Activated CD4-positive, alpha-beta T cell treated with anti-CD3 and anti-CD28 coated beads, Interleukin-2, amount 50 U/mL, for 24 hours (primary cell): ENCODE results near the gene PKIG.
"Not testable (repeated sequence)": the region's sequence is repeated elsewhere in the genome, so short reads cannot be mapped to it uniquely, and the experiment has no call there.

Experiments used
- DNase-seq, 2 donors: peaks; one replicate each; pipeline ENCODE4 v3.0.0-alpha.2; 2020; ENCODE audit warnings: low read depth in 1 of 2, low spot score in 1 of 2

Gene PKIG

GRCh38 chr20:44582311-44583025 is at the start of gene PKIG:
Gene PKIG, plus strand, starts transcription at chr20:44582579. Its CDS starts 31,978 bp downstream, at chr20:44614557.
- no peak for DNase-seq

- DNase-seq: no peak
These were observed 49.4 kb upstream of the PKIG start for GRCh38 chr20:44532981-44533331.

- no peak for DNase-seq
These were observed 48.5 kb upstream of the PKIG start for GRCh38 chr20:44533928-44534327.

- no peak for DNase-seq
These were observed 46.2 kb upstream of the PKIG start for GRCh38 chr20:44536175-44536574.

- no peak for DNase-seq
These were observed 44.4 kb upstream of the PKIG start for GRCh38 chr20:44537993-44538392.

GRCh38 chr20:44540834-44541233 is 41.5 kb upstream of the PKIG start:
- no peak for DNase-seq

- no peak for DNase-seq
These were observed 40.4 kb upstream of the PKIG start for GRCh38 chr20:44541992-44542391.

- DNase-seq: no peak
These were observed 39.5 kb upstream of the PKIG start for GRCh38 chr20:44542890-44543289.

- no peak for DNase-seq
These were observed 39.0 kb upstream of the PKIG start for GRCh38 chr20:44543358-44543757.

GRCh38 chr20:44544263-44544662 is 38.1 kb upstream of the PKIG start:
- no peak for DNase-seq

- DNase-seq: no peak
These were observed 35.0 kb upstream of the PKIG start for GRCh38 chr20:44547419-44547818.

- DNase-seq: no peak
These were observed 33.3 kb upstream of the PKIG start for GRCh38 chr20:44549123-44549522.

GRCh38 chr20:44552050-44552449 is 30.3 kb upstream of the PKIG start:
- no peak for DNase-seq

- DNase-seq: no peak
These were observed 29.8 kb upstream of the PKIG start for GRCh38 chr20:44552568-44552949.

GRCh38 chr20:44552950-44553908 is 29.1 kb upstream of the PKIG start:
- DNase-seq: no peak

- no peak for DNase-seq
These were observed 23.1 kb upstream of the PKIG start for GRCh38 chr20:44559302-44559701.

GRCh38 chr20:44560229-44560628 is 22.1 kb upstream of the PKIG start:
- DNase-seq: no peak

GRCh38 chr20:44560818-44561217 is 21.6 kb upstream of the PKIG start:
- not testable (repeated sequence) for DNase-seq

- DNase-seq: no peak
These were observed 20.5 kb upstream of the PKIG start for GRCh38 chr20:44561876-44562275.

- DNase-seq: no peak
These were observed 16.4 kb upstream of the PKIG start for GRCh38 chr20:44566018-44566417.

- no peak for DNase-seq
These were observed 15.6 kb upstream of the PKIG start for GRCh38 chr20:44566811-44567210.

GRCh38 chr20:44570367-44570766 is 12.0 kb upstream of the PKIG start:
- no peak for DNase-seq
